Retinal pigment epithelial cell (primary cell): ENCODE results near the gene RERE.

Experiments
- DNase-seq: peaks from one replicate; pipeline ENCODE4 v3.0.0-alpha.2; 2010; ENCODE audit warnings: low read depth
- H3K4me3 ChIP-seq: 2 replicates; pipeline ENCODE4 v1.5.1; 2011; ENCODE audit warnings: mild to moderate bottlenecking, low read length, control low read depth, moderate library complexity
- TF ChIP-seq, protein P1 (sequence below): conservative IDR thresholded peaks from 2 replicates; pipeline ENCODE4 v1.5.1; 2011; ENCODE audit warnings: low read depth, low read length, control low read depth, inconsistent platforms

RERE gene

GRCh38 chr1:8496473-8496872 lies 321.0 kb downstream of the RERE start:
- no peak for DNase-seq
- no peak overlapping the region for H3K4me3 ChIP-seq
- TF ChIP-seq, protein P1, sequence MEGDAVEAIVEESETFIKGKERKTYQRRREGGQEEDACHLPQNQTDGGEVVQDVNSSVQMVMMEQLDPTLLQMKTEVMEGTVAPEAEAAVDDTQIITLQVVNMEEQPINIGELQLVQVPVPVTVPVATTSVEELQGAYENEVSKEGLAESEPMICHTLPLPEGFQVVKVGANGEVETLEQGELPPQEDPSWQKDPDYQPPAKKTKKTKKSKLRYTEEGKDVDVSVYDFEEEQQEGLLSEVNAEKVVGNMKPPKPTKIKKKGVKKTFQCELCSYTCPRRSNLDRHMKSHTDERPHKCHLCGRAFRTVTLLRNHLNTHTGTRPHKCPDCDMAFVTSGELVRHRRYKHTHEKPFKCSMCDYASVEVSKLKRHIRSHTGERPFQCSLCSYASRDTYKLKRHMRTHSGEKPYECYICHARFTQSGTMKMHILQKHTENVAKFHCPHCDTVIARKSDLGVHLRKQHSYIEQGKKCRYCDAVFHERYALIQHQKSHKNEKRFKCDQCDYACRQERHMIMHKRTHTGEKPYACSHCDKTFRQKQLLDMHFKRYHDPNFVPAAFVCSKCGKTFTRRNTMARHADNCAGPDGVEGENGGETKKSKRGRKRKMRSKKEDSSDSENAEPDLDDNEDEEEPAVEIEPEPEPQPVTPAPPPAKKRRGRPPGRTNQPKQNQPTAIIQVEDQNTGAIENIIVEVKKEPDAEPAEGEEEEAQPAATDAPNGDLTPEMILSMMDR = no peak

- H3K4me3 ChIP-seq = no peak overlapping the region
- TF ChIP-seq, protein P1 = no peak
- DNase-seq = no peak
These were observed 321.5 kb downstream of the RERE start for GRCh38 chr1:8495928-8496401.

DNA sequence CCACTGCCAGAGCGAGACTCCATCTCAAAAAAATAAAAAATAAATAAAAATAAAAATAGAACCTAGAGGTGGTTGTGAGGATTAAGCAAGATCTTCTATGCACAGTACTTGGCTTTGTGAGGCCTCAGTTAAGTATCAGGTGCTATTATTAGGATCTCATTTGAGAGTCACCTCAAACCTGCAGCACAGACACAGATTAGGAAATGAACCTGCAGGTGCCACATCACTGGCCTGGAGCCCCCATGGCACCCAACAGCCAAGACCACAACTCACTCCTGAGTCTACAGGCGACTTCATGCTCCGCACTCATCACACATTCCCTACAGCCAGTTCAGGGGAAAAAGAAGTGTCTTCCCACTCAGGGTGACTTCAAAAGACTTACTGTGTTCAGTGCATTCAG lies 322.8 kb downstream of the RERE start:
- TF ChIP-seq, protein P1 = no peak
- DNase-seq = no peak
- no peak overlapping the region for H3K4me3 ChIP-seq

GRCh38 chr1:8493916-8494540 lies 323.4 kb downstream of the RERE start:
- H3K4me3 ChIP-seq = no peak overlapping the region
- TF ChIP-seq, protein P1 = no peak
- no peak for DNase-seq

- no peak for DNase-seq
- H3K4me3 ChIP-seq = no peak overlapping the region
- TF ChIP-seq, protein P1 = no peak
These were observed 330.2 kb downstream of the RERE start for GRCh38 chr1:8487249-8487648.

GRCh38 chr1:8486047-8486446 lies 331.4 kb downstream of the RERE start:
- TF ChIP-seq, protein P1 = no peak

GRCh38 chr1:8483586-8483985 lies 333.9 kb downstream of the RERE start:
- TF ChIP-seq, protein P1 = no peak
- no peak for DNase-seq
- no peak overlapping the region for H3K4me3 ChIP-seq

More at GRCh38 chr1:8486047-8486446, 331.4 kb downstream of the RERE start:
- H3K4me3 ChIP-seq = no peak overlapping the region
- DNase-seq = no peak
